SK-N-MC (cell line): ENCODE results near the gene HOXC12.

Experiments
- EZH2 ChIP-seq: fragments of 200-600 bp; sonication (generic); IDR thresholded peaks from one replicate; pipeline ENCODE4 v1.6.1; 2017; ENCODE audit warnings: antibody characterized with exemption
- POLR2AphosphoS5 ChIP-seq: IDR thresholded peaks from 2 replicates; pipeline ENCODE4 v1.6.1; 2012; ENCODE audit warnings: mild to moderate bottlenecking, low read depth, low read length, borderline replicate concordance

DNA sequence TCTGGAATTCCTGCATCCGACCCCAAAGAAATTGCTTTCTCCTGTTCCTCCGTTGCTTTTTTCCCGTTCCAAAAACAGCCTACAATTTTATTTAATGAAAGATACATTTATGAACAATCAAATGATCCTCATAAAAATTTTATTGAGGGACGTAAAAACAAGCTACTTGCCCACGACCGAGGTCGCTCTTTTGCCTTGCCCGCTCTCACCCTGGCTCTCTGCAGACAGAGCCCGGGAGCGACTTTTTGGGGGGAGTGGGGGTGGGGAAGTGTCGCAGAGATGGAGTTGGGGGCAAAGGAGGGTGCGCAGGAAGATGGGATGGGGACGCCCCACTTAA, 44.2 kb downstream of the HOXC12 start:
- TF ChIP-seq POLR2AphosphoS5 (no peak), EZH2 (no peak)
